Stimulated activated CD8-positive, alpha-beta memory T cell treated with anti-CD3 and anti-CD28 coated beads, Interleukin-2, amount 100 ng/mL, for 1 hour (primary cell): ENCODE data around the gene KRT2.

Source experiments
- DNase-seq, 2 donors: peaks; one replicate each; pipeline ENCODE4 v3.0.0-alpha.2; 2020; ENCODE audit warnings: low read depth in 2 of 2

Gene KRT2

GRCh38 chr12:52641468-52641867, 10.5 kb downstream of the KRT2 start:
- no peak for DNase-seq

- DNase-seq, result no peak
These were observed 14.7 kb downstream of the KRT2 start for GRCh38 chr12:52637299-52637698.

GRCh38 chr12:52636592-52637258, 15.3 kb downstream of the KRT2 start:
- no peak for DNase-seq

- no peak for DNase-seq
These were observed 15.8 kb downstream of the KRT2 start for GRCh38 chr12:52636189-52636588.

GRCh38 chr12:52634266-52635056, 17.6 kb downstream of the KRT2 start:
- DNase-seq, result no peak

GRCh38 chr12:52633383-52633782, 18.6 kb downstream of the KRT2 start:
- DNase-seq, result no peak

DNA sequence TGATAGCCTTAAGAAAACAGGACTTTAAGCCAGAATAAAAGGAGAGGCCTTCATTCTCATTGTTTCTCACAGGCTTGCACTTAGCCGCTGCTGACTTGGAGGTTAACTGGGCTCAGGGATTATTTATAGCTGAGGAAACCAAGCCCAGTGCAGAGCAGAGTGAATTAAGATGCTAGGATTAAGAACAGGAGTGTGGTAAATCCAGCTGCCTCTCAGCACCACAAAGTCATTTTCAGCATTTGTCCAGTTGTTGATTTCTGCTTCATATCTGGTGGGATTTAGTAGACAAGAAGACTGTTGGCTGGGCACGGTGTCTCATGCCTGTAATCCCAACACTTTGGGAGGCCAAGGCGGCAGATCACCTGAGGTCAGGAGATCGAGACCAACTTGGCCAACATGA, 19.4 kb downstream of the KRT2 start:
- DNase-seq, result no peak

DNA sequence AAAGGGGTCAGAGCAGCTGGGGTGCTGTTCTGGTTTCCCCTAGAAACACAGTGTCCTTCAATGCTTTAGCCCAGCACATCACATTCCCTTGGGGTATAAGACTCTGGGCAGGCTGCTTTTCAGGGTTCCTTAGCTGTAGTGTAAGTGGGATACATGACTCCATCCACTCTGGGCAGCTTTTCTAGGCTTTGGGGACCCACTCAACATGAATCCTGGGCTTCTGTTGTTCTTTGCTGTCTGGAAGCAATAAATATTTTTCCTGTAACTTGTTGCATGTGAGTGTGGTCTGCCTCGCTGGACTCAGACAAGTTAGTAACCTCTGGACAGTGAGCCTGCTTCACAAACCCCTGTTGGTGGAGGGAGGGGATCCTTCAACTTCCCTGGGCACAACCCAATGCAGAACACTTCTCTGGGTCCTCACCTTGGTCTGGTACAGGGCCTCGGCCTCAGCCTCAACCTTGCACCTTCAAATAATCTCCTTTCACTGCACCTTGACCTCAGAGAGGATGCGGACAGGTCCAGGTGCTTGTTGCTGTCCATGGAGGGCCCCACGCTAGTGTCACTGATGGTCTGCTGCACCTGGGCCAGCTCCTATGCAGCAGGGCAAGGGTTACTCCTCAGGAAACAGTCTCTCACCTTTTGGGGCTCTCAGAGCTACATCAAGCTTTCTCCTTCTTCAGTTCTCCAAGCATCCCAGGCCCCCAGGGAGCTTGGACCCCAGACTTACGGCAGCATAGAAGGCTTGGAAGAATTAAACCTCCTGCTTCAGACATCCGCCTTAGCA, 20.1 kb downstream of the KRT2 start:
- DNase-seq, result no peak

DNA sequence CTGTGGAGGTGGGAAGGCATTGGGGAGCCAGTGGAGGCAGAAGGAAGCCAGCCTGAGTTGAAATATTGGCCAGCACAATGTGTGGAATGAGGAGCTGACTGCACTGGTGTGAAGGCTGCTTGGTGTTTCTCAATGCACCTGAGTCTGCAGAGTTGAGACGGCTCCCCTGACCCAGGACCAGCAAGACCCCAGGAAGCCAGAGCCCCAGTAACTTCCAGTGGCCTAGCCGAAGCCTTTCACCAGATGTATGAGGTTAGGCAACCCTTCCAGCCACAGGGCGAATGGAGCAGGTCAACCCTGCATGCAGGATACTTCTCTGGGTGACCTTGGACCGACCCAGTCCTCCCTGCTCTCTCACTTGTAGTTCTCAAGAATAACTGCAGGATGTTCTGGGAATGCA, 20.7 kb downstream of the KRT2 start:
- DNase-seq, result no peak

DNA sequence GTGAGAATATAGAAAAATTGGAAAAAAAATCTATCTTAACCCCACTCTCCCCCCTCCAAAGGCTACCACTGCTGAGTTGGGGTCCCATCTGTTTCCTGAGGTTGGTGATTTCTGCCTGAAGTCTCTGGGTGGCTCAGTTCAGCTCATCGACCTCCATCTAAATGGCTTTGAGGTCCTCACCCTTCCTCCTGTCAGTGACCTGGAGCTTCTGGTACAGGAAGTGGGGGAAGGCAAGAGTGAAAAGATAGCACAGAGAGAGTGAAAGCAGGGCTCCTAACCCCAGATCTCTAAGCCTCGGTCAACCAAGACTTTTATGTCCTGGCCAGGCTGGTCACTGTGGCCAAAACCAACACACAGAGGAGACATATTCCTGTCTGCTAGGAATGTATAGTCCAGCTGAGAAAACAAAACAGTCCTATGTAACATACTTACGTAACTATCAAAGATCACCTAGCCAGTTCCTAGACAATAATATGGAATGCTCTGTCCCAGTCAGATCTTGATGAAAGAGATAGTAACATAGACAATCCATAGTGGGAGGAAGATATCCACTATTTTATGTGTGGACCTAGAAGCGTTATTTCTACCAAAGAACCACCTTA, 21.3 kb downstream of the KRT2 start:
- DNase-seq, result no peak

DNA sequence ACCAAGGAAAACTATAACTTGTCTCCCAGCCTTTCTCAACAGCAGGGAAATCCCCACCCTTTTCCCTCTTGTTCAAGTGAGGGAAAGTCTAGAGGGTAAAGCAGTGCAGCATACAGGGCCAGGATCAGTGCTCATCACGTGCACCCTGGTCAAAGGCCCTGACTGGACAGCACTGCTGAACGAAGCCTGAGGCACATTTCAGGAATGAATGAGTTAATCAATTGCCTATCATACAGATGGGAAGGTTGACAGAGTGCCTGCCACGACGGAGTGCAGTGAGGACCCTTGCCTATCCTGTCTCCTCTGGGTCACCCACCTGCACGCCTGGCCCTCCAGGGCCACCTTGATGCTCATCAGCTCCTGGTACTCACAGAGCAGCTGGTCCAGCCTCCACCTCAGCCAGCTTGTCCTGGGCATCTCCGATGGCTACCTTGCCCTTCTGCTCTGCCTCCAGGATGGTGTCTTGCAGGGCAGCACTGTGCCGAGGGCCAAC, 22.0 kb downstream of the KRT2 start:
- DNase-seq, result no peak

DNA sequence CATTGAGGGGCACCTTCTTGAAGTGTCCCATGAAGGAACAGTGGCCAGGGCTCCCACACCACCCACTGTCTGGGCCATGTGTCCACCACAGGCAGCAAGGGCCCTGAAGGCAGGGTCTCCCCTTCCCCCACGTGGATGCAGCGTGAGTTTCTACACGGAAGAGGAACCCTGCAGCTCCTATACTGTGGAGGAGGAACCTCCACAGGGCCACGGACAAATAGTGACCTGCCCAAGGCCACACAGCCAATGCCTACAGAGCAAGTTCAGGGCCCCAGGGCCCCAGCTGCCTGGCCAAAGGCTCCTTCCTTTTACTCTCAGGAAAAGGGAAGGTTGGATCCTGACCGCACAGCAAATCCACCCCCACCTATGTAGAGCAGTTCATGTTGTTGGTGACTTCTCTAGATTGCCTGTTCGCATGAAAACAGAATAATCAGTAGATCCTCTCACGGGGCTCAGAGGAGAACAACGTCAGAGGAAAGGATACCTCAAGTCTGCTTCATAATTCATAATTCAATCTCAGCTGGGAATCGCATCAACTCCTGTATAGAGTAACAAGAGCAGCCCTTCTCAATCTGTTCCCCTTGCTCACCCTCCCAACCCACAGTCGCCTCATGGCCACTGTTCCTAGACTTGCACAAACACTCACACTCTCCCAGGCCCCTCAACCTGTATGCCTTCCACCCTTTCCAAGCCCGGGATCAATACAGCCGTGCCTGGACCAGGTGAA, 22.6 kb downstream of the KRT2 start:
- no peak for DNase-seq

DNA sequence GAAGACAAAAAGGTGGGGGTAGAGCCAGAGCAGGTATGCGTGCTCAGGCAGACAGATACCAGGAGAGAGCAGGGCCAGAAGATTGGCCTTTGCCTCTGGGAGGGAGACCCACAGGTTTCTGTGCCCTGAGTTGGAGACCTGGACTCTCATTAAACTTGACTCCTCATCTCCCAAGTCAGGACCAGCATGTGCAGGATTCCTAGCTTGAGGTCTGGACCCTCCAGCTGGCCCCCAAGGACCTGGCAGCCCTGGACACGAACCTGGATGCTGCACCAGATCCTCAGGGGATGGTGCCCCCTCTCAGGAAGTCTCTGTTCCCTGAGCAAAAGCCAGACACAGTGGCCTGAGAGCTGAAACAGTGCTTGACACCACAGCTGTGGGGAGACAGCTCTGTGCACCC, 23.2 kb downstream of the KRT2 start:
- DNase-seq, result no peak

DNA sequence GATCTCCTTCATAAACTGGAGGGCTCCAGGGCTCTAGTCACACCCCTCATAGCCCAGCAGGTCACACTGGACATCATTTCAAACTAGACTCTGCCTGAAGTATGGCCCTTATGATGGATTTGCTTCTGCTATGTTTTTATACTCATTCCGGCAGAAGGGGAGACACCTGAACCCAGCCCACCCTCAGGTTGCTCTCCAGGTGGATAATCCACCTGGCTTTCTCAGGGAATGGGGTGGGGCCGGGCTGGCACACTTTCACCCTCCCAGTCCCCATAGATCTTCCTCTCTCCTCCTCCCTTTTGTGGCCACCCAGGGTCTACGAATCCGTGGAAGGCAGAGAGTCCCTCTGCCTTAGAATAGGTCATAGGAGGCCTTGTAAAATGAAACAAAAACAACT, 23.9 kb downstream of the KRT2 start:
- no peak for DNase-seq

- no peak for DNase-seq
These were observed 24.5 kb downstream of the KRT2 start for GRCh38 chr12:52627395-52628110.

DNA sequence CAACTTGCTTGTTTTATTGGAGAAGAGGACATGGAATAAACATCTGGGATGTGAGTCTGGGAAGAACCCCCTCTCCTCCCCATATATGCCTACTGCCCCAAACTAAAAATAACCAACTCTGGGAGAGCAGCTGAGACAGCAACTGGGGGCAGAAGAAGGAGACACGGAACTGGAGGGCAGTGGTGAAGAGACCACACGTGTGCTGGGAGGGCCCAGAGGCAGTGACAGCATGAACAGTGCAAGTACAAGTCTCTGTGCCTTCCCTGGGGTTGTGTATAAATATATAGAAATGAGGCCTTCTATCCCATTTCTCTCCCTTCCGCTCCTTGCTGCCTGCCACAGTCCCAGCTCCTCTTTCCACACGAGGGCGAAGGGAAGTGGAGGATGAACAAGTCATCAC, 29.7 kb downstream of the KRT2 start:
- no peak for DNase-seq

DNA sequence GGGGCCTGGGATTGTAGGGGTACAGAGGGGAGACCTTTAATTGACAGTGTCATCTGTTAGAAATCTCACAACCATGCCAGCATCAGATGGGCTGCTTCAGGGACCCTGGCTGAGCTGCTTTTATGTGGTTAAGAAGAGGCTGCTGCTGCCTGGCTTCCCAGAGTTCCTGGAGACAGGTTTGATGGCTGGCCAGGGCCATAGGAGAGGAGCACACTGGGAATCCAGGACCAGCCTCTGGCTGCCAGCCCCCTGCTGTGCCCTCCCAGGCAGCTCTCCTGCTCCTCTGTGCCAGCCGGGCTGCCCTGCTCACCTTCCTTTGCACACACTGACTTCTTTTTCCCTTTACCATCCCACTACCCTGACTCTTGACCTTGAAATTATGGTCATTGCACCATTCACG, 33.1 kb downstream of the KRT2 start:
- no peak for DNase-seq

GRCh38 chr12:52618216-52618615, 33.8 kb downstream of the KRT2 start, which contains the start of gene KRT73:
KRT73 (minus strand) TSS chr12:52618559; CDS start chr12:52618524, 35 bp downstream.
- DNase-seq, result no peak

DNA sequence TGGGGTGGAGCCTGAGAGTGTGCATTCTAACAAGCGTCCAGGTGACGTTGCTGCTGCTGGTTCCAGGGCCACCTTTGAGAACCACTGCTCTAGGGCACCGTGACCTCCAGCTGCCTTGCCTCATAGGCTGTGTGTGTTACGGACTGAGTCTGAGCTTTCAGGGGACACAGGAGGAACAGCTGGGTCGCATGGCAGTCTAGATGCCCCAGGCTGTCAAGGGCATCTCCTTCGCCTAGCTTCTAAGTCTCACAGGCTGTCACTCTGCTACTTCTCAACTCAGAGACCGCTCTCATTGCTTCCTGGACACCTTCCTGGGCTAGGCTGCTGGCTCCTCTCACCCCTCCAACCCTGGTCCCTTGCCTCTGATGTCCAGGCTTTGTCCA, 34.6 kb downstream of the KRT2 start:
- DNase-seq, result no peak

DNA sequence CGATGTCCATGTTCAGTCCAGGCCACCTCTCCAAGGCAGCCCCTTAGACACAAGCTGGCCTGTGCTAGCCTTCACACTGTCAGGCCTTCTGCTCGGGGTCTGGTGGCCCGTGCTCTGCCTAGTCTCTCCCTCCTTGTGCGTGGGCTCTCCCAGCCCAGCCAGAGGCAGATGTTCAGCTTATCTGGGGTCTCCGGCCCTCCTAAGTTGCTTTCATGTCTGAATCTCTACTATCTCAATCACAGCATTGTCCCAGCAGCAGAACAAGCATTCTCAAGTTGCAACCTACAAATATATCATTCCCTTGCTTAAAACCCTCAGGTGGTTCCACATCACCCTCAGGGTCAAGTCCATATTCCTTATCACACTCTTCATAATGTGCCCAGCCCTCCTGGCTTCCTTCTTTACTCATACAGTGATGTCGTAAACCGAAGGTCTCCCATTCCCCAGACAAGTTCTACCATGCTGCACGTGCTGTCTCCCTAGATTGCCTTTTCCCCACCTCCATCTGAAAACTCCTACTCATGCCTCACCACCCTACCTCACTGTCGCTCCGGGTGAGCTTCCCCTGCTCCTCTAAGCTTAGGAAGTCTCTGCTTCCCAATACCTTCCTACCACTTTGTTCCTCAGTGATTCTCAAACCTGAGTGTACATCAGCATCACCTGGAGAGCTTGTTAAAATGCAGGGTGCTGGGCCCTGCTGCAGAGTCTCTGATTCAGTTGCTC, 35.2 kb downstream of the KRT2 start:
- DNase-seq, result no peak
